Upper lobe of left lung (tissue), 6 donors: Measurements from ENCODE around the gene OSBP2. TPM values are rescaled to one million over a fixed set of nuclear protein-coding genes. Genes with fewer than 3 reads are reported as not detected.

Experiments
- ATAC-seq, 2 donors: fragments of 200-7000 bp; cut with Tn5 transposase; one replicate each; pipeline ENCODE4 v1.9.1; 2022; ENCODE audit warnings: mild to moderate bottlenecking in 2 of 2, moderate library complexity in 2 of 2; ENCODE audit not compliant: low FRiP score in 2 of 2
- DNase-seq, 2 donors: peaks; one replicate each; pipeline ENCODE4 v3.0.0-alpha.2; 2019 to 2020
- H3K27ac ChIP-seq, 4 donors: fragments of 200-600 bp; sonication (generic); one replicate each; pipeline ENCODE4 v1.5.1; 2016 to 2019
- H3K27me3 ChIP-seq, 4 donors: fragments of 200-600 bp; sonication (generic); one replicate each; pipeline ENCODE4 v1.5.1; 2017 to 2019
- H3K36me3 ChIP-seq, 4 donors: fragments of 200-600 bp; sonication (generic); one replicate each; pipeline ENCODE4 v1.5.1; 2016 to 2019
- H3K4me1 ChIP-seq, 4 donors: fragments of 200-600 bp; sonication (generic); one replicate each; pipeline ENCODE4 v1.5.1; 2018 to 2019
- H3K4me3 ChIP-seq, 4 donors: fragments of 200-600 bp; sonication (generic); one replicate each; pipeline ENCODE4 v1.5.1; 2017 to 2019; ENCODE audit warnings: mild to moderate bottlenecking in 2 of 4, moderate library complexity in 1 of 4
- H3K9me3 ChIP-seq, 4 donors: fragments of 200-600 bp; sonication (generic); one replicate each; pipeline ENCODE4 v1.5.1; 2018 to 2019
- CTCF ChIP-seq, 6 experiments: fragments of 450-650 bp in 4 of 6; fragments of 200-600 bp in 2 of 6; sonication (generic) in 2 of 6; IDR thresholded peaks; one replicate each; pipeline ENCODE4 v1.5.1; 2016 to 2019; ENCODE audit warnings: antibody characterized with exemption in 6 of 6
- EP300 ChIP-seq, 4 donors: sonication (generic); formaldehyde crosslinking; IDR thresholded peaks; one replicate each; pipeline ENCODE4 v1.5.1; 2017; ENCODE audit warnings: antibody characterized with exemption in 4 of 4, control low read depth in 2 of 4
- POLR2A ChIP-seq, 4 donors: fragments of 450-650 bp; IDR thresholded peaks; one replicate each; pipeline ENCODE4 v1.5.1; 2016 to 2017; ENCODE audit warnings: antibody characterized with exemption in 4 of 4, mild to moderate bottlenecking in 2 of 4
- POLR2AphosphoS5 ChIP-seq, 2 donors: sonication (generic); formaldehyde crosslinking; IDR thresholded peaks; one replicate each; pipeline ENCODE4 v1.5.1; 2017; ENCODE audit warnings: antibody characterized with exemption in 2 of 2
- WGBS, 2 donors: methylation state at CpG; one replicate each; pipeline ENCODE4 v1.1.5; 2017 to 2018; 5-methylcytosine and 5-hydroxymethylcytosine counted together
- total RNA-seq, 6 donors: library from RNA; depleted of rRNA in 4 of 6; stranded (reverse); fragments of >200 nt in 4 of 6; gene quantifications; one replicate each; pipeline versions ENCODE4 v1.1.0 to v1.2.1, GENCODE V29; 2016 to 2021
- donor health status: DM: no; HTN: no; CAD: no; lungs with moderate emphysema.
- donor health status: DM: no; HTN: yes; CAD: no; lungs with severe emphysema.

Gene OSBP2
- total RNA-seq, 6 donors from 2014 or later = 3.5 to 14.5 (median 5.0) TPM

DNA sequence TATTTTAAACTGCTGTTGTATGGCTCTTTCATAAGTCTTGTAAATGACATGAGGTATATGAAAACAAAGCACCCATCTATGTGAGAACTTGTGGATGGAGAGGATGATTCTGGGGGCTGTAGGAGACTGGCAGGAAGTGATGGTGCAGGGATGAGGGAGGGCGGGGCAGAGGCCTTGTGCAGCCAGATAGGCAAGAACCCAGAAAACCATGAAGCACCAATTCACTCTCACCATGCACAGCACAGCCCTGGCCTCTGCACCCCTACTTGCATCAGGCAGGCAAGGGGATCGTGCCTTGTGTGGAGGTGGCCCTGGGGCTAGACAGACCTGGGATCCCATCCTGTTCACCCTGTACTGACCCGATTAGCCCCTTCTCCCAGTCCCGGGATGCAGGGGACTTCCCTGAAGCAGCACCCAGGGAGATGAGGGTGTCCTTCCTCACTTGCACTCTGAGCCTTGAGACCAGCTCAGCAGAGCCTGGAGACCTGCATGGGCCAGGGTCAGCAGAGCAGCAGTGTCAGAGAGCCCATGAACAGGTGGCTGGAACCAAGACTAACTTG lies 188.4 kb downstream of the OSBP2 start:
- no peak for ATAC-seq
- Histone ChIP-seq H3K9me3 (no peaks in the 10 kb centered on the region), H3K27me3 (no peaks in the 10 kb centered on the region), H3K27ac (no peak overlapping the region), H3K36me3 (no peaks in the 10 kb centered on the region), H3K4me1 (no peaks in the 10 kb centered on the region), H3K4me3 (no peak overlapping the region)
- TF ChIP-seq POLR2A (IDR thresholded peaks at IDR 0.05) (no peak), EP300 (IDR thresholded peaks at IDR 0.05) (no peak), CTCF (IDR thresholded peaks at IDR 0.05) (no peak), POLR2AphosphoS5 (IDR thresholded peaks at IDR 0.05) (no peak)
- 91 to 98% methylated on average over 4 of the region's 4 CpGs for WGBS, 2 donors
- no peak for DNase-seq

DNA sequence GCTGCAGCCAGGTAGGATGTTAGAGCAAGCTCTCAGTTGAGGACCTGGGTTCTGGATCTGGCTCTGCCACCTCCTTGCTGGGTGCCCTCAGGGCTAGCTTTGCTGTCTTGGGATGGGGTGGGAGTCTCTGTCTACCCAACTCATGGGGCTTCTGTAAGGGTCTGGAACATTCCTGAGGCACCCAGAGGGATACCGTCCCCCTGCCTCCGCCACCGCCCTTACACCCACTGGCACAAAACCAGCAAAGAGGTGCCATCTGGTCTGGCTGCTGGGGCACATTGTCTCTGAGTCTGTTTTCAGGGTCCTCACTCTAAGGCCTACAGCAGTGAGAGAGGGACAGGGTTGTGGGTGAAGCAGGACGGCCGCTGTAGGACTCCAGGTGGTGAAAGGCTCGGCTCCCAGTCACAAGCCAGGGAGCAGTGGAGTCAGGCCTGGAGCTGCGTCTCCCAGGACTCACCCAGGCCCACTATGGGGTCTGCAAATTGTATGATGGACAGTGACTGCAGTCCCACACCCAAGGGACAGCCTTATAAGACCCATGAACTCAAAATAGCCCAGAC lies 189.0 kb downstream of the OSBP2 start:
- DNase-seq (no peak), ATAC-seq (no peak)
- TF ChIP-seq POLR2AphosphoS5 (IDR thresholded peaks at IDR 0.05) (no peak), EP300 (IDR thresholded peaks at IDR 0.05) (no peak), CTCF (IDR thresholded peaks at IDR 0.05) (no peak), POLR2A (IDR thresholded peaks at IDR 0.05) (no peak)
- Histone ChIP-seq H3K4me1 (no peaks in the 10 kb centered on the region), H3K4me3 (no peak overlapping the region), H3K27me3 (no peaks in the 10 kb centered on the region), H3K9me3 (no peaks in the 10 kb centered on the region), H3K27ac (no peak overlapping the region), H3K36me3 (no peaks in the 10 kb centered on the region)
- WGBS, 2 donors = 92 to 95% methylated on average over 4 to 7 of the region's 7 CpGs

DNA sequence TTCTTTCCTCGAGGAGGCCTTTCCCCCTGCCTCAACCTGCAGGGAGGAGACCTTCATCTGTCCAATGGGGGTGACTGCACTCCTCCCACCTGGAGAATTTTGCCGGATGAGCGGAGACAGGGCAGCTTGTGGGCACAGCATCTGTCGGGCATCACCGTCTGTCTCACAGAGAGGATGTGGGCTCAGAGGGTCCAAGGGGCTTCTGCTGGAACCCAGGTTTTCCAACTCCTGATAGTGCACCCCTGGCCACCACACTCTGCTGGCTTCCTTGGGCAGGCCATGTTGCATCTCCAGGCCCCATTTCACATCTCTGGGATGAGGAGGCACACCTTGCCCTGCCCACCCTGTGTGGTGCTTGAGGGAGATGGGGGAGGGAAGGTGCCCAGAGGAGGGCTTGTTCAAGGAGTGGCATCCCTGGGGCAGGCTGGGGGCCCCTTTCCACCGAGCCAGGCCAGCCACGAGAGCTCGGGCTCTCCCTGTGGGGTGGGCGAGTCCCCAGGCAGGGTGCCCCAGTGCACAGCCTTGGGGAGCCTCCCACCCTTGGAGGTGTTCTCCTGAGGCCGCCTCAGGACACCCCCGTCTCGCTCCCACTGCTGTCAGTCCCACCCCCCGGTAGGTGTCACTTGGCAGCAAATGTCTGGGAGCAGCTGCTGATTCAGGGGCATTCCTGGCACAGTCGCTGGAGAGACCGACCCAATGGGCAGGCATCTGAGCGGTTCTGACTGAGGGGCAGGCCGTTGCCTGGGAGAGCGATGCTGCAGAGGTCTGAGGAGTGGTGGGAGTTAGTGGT lies 189.7 kb downstream of the OSBP2 start:
- ATAC-seq (no peak), DNase-seq (no peak)
- H3K36me3 ChIP-seq = no peaks in the 10 kb centered on the region
- no peaks in the 10 kb centered on the region for H3K4me1 ChIP-seq
- 90% methylated on average over 14 to 16 of the region's 18 CpGs for WGBS, 2 donors
- H3K27ac ChIP-seq = no peak overlapping the region
- no peak for TF ChIP-seq POLR2AphosphoS5 (IDR thresholded peaks at IDR 0.05)
- TF ChIP-seq EP300 (IDR thresholded peaks at IDR 0.05) = no peak
- TF ChIP-seq CTCF (IDR thresholded peaks at IDR 0.05) = no peak
- TF ChIP-seq POLR2A (IDR thresholded peaks at IDR 0.05) = no peak
- no peaks in the 10 kb centered on the region for H3K27me3 ChIP-seq
- no peaks in the 10 kb centered on the region for H3K9me3 ChIP-seq
- H3K4me3 ChIP-seq = no peak overlapping the region

GRCh38 chr22:30885001-30885366 lies 190.3 kb downstream of the OSBP2 start:
- no peaks in the 10 kb centered on the region for H3K27me3 ChIP-seq
- peaks cover 0 to 5% (median 0%) of the 10 kb centered on the region in 4 donors for H3K36me3 ChIP-seq
- DNase-seq = no peak
- H3K9me3 ChIP-seq = no peaks in the 10 kb centered on the region
- no peak for TF ChIP-seq POLR2A (IDR thresholded peaks at IDR 0.05)
- no peak for TF ChIP-seq CTCF (IDR thresholded peaks at IDR 0.05)
- TF ChIP-seq EP300 (IDR thresholded peaks at IDR 0.05) = no peak
- no peak for TF ChIP-seq POLR2AphosphoS5 (IDR thresholded peaks at IDR 0.05)
- H3K4me3 ChIP-seq = no peak overlapping the region
- 92 to 100% methylated on average over 2 to 5 of the region's 5 CpGs for WGBS, 2 donors
- no peak overlapping the region for H3K27ac ChIP-seq
- no peaks in the 10 kb centered on the region for H3K4me1 ChIP-seq
- ATAC-seq = no peak
